Mucosa of rectum (tissue), 2 donors: ENCODE results near the gene LRRC25.

Source experiments
- H3K27ac ChIP-seq, 2 donors: one replicate each; pipeline ENCODE4 v1.7.0; 2013; ENCODE audit warnings: inconsistent platforms in 2 of 2, low read depth in 2 of 2, low read length in 2 of 2
- H3K27me3 ChIP-seq, 2 donors: one replicate each; pipeline ENCODE4 v1.7.0; 2013; ENCODE audit warnings: low read length in 2 of 2; ENCODE audit not compliant: control insufficient read depth in 2 of 2, insufficient read depth in 2 of 2
- H3K36me3 ChIP-seq, 2 donors: one replicate each; pipeline ENCODE4 v1.7.0; 2013; ENCODE audit warnings: low read length in 2 of 2; ENCODE audit not compliant: control insufficient read depth in 2 of 2, insufficient read depth in 2 of 2
- H3K4me1 ChIP-seq, 2 donors: one replicate each; pipeline ENCODE4 v1.7.0; 2013; ENCODE audit warnings: low read length in 2 of 2, mild to moderate bottlenecking in 1 of 2; ENCODE audit not compliant: control insufficient read depth in 2 of 2, insufficient read depth in 2 of 2
- H3K4me3 ChIP-seq, 2 donors: one replicate each; pipeline ENCODE4 v1.7.0; 2013; ENCODE audit warnings: low read length in 2 of 2
- H3K9ac ChIP-seq, 2 donors: one replicate each; pipeline ENCODE4 v1.7.0; 2013; ENCODE audit warnings: low read length in 2 of 2, low read depth in 1 of 2, mild to moderate bottlenecking in 1 of 2
- H3K9me3 ChIP-seq, 2 donors: one replicate each; pipeline ENCODE4 v1.7.0; 2013; ENCODE audit warnings: low read length in 2 of 2; ENCODE audit not compliant: control insufficient read depth in 2 of 2
- donor health status: healthy.
- donor health status: Normal muscosa, but diverticular disease.

Gene LRRC25

GRCh38 chr19:18401580-18402112 is 4.2 kb upstream of the LRRC25 start:
- Histone ChIP-seq H3K27ac (peak overlapping the region; percentile 77 to 88), H3K4me3 (peak overlapping the region in 1 of 2 donors; percentile 31)

DNA sequence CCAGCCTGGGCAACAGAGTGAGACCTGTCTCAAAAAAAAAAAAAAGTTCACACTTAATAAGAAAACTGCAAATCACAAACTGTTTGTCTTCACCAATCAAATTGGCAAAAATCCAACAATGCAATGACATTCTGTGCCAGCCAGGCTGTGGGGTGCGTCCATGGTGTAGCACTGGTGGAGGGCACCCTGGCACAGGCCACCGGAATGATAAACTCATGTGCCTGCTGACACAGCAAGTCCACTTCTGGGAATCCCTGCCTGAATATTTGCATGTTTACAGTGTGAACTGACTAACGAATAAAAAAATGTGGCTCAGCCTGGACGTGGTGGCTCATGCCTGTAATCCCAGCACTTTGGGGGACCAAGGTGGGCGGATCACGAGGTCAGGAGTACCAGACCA is 1.6 kb upstream of the LRRC25 start:
- Histone ChIP-seq H3K9ac (no peak overlapping the region), H3K4me1 (peaks cover 11 to 13% of the 10 kb centered on the region in 2 donors), H3K27me3 (peaks cover 4% of the 10 kb centered on the region in 2 donors), H3K36me3 (no peaks in the 10 kb centered on the region), H3K9me3 (no peaks in the 10 kb centered on the region), H3K4me3 (no peak overlapping the region), H3K27ac (no peak overlapping the region)

More at GRCh38 chr19:18401580-18402112, 4.2 kb upstream of the LRRC25 start:
- Histone ChIP-seq H3K27me3 (peaks cover 1 to 2% of the 10 kb centered on the region in 2 donors), H3K36me3 (no peaks in the 10 kb centered on the region), H3K9me3 (no peaks in the 10 kb centered on the region), H3K9ac (peak overlapping the region; percentile 52 to 58), H3K4me1 (peaks cover 12 to 13% of the 10 kb centered on the region in 2 donors)

GRCh38 chr19:18396471-18397241 is 766 bp downstream of the LRRC25 start:
- Histone ChIP-seq H3K27ac (peak overlapping the region in 1 of 2 donors; percentile 35), H3K4me1 (peaks cover 0 to 6% of the 10 kb centered on the region in 2 donors), H3K9me3 (no peaks in the 10 kb centered on the region), H3K27me3 (peaks cover 4% of the 10 kb centered on the region in 2 donors), H3K36me3 (no peaks in the 10 kb centered on the region), H3K4me3 (peak overlapping the region; percentile 12 to 57), H3K9ac (peak overlapping the region in 1 of 2 donors; percentile 9)

DNA sequence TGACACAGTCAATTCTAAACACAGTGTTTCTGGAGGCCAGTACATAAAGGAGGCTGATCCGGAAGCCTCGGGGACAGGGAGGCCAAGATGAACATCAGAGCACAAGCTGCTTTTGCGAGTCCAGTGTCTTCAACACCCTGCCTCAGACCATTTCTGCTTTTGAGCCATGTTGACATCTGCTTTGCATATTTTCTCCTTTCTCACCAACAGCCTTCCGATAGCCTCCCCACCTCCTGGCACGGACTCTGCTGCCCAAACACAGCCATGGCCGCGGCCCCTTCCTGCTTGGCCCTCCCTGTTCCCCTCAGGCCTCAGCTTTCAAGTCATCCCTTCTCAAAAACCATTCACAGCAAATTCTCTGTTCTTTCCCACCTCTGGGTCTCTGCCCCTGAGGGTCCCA is 3.6 kb downstream of the LRRC25 start:
- peaks cover 5 to 6% of the 10 kb centered on the region in 2 donors for H3K36me3 ChIP-seq
- H3K4me1 ChIP-seq, result peaks cover 3 to 4% of the 10 kb centered on the region in 2 donors
- H3K27ac ChIP-seq, result peak overlapping the region in 1 of 2 donors; percentile 23
- H3K4me3 ChIP-seq, result peak overlapping the region; percentile 6 to 37
- no peak overlapping the region for H3K9ac ChIP-seq
- peaks cover 4% of the 10 kb centered on the region in 2 donors for H3K27me3 ChIP-seq
- no peaks in the 10 kb centered on the region for H3K9me3 ChIP-seq

GRCh38 chr19:18392926-18393325 is 4.5 kb downstream of the LRRC25 start:
- Histone ChIP-seq H3K4me1 (peaks cover 7 to 13% of the 10 kb centered on the region in 2 donors), H3K27me3 (peaks cover 4% of the 10 kb centered on the region in 2 donors), H3K36me3 (peaks cover 5 to 6% of the 10 kb centered on the region in 2 donors), H3K9ac (peak overlapping the region in 1 of 2 donors; percentile 19), H3K4me3 (no peak overlapping the region), H3K27ac (peak overlapping the region in 1 of 2 donors; percentile 0), H3K9me3 (no peaks in the 10 kb centered on the region)

- peak overlapping the region in 1 of 2 donors; percentile 0 for H3K27ac ChIP-seq
Observed at GRCh38 chr19:18392417-18392816, 5.0 kb downstream of the LRRC25 start.

GRCh38 chr19:18391509-18392075 is 5.8 kb downstream of the LRRC25 start:
- H3K36me3 ChIP-seq, result peaks cover 5 to 6% of the 10 kb centered on the region in 2 donors
- H3K4me1 ChIP-seq, result peaks cover 9 to 15% of the 10 kb centered on the region in 2 donors
- H3K4me3 ChIP-seq, result no peak overlapping the region
- H3K27me3 ChIP-seq, result peaks cover 1 to 2% of the 10 kb centered on the region in 2 donors
- no peaks in the 10 kb centered on the region for H3K9me3 ChIP-seq
- no peak overlapping the region for H3K9ac ChIP-seq
- no peak overlapping the region for H3K27ac ChIP-seq

More at GRCh38 chr19:18392417-18392816, 5.0 kb downstream of the LRRC25 start:
- H3K4me1 ChIP-seq, result peaks cover 9 to 15% of the 10 kb centered on the region in 2 donors
- no peaks in the 10 kb centered on the region for H3K9me3 ChIP-seq
- H3K36me3 ChIP-seq, result peaks cover 5 to 6% of the 10 kb centered on the region in 2 donors
- peak overlapping the region in 1 of 2 donors; percentile 19 for H3K9ac ChIP-seq
- no peak overlapping the region for H3K4me3 ChIP-seq
- H3K27me3 ChIP-seq, result peaks cover 4% of the 10 kb centered on the region in 2 donors

- Histone ChIP-seq H3K27ac (no peak overlapping the region), H3K9ac (no peak overlapping the region), H3K4me1 (peaks cover 15 to 18% of the 10 kb centered on the region in 2 donors), H3K36me3 (peaks cover 5 to 6% of the 10 kb centered on the region in 2 donors), H3K9me3 (no peaks in the 10 kb centered on the region), H3K4me3 (no peak overlapping the region), H3K27me3 (no peaks in the 10 kb centered on the region)
Observed at GRCh38 chr19:18390065-18390907, 7.1 kb downstream of the LRRC25 start.

DNA sequence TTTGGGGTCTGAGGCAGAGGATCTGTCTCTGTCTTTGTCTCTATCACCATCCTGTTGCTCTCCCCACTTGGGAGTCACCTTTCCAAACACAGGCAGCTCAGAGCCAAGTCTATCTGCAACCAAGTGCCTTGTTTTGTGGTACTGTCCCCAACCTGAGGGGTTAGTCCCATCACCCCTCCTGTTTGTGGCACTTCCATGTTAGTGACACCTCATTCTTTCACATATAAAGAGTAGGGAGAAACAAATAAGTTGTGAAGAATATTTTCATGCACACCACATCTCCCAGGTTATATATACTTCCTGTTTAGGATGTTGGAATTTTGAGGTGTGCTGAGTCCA is 7.7 kb downstream of the LRRC25 start:
- peaks cover 5 to 6% of the 10 kb centered on the region in 2 donors for H3K36me3 ChIP-seq
- H3K4me1 ChIP-seq, result peaks cover 15 to 19% of the 10 kb centered on the region in 2 donors
- H3K4me3 ChIP-seq, result no peak overlapping the region
- no peak overlapping the region for H3K9ac ChIP-seq
- H3K27me3 ChIP-seq, result no peaks in the 10 kb centered on the region
- H3K9me3 ChIP-seq, result no peaks in the 10 kb centered on the region
- H3K27ac ChIP-seq, result no peak overlapping the region
